T-helper 2 cell treated with Interferon-gamma antibody and Interleukin-4, amounts not matched to agents 5 μg/mL and 100 μg/mL, for 36 hours (primary cell): ENCODE results near the gene OR10V1.

Source experiments
- DNase-seq: peaks from one replicate; pipeline ENCODE4 v3.0.0; 2021; ENCODE audit warnings: low spot score
- H3K27ac Mint-ChIP-seq: one replicate; pipeline ENCODE4 v1.8.0; 2021; ENCODE audit warnings: mild to moderate bottlenecking, mixed read lengths
- H3K27me3 Mint-ChIP-seq: one replicate; pipeline ENCODE4 v1.8.0; 2021; ENCODE audit warnings: low read depth, mixed read lengths
- H3K36me3 Mint-ChIP-seq: one replicate; pipeline ENCODE4 v1.8.0; 2021; ENCODE audit warnings: low read depth, mixed read lengths
- H3K4me1 Mint-ChIP-seq: one replicate; pipeline ENCODE4 v1.8.0; 2021; ENCODE audit warnings: low read depth, mixed read lengths
- H3K4me3 Mint-ChIP-seq: one replicate; pipeline ENCODE4 v1.8.0; 2022; ENCODE audit warnings: mild to moderate bottlenecking, moderate library complexity, mixed read lengths
- H3K9me3 Mint-ChIP-seq: one replicate; pipeline ENCODE4 v1.8.0; 2021; ENCODE audit warnings: mixed read lengths

OR10V1 gene, protein sequence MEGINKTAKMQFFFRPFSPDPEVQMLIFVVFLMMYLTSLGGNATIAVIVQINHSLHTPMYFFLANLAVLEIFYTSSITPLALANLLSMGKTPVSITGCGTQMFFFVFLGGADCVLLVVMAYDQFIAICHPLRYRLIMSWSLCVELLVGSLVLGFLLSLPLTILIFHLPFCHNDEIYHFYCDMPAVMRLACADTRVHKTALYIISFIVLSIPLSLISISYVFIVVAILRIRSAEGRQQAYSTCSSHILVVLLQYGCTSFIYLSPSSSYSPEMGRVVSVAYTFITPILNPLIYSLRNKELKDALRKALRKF

DNA sequence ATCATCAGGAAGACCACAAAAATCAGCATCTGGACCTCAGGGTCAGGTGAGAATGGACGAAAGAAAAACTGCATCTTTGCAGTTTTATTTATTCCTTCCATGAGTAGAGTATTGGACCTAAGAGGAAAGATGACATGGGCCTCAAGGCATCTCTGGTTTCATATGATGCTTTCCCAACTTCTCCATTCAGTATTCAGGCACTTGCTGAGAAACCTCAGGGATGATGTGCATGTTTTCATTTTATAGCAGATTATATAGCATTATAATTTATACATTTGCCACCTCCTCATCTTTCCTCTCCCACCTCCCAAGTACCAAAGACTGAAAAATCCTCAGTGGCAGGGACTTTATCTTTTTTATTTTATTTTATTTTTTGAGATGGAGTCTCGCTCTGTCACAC is at the start of gene OR10V1:
Gene OR10V1 (minus strand): TSS at position 101 of the 400 bp plus-strand sequence. CDS start 0 bp downstream, at position 101.
- no peak within 1 kb of the TSS for H3K4me3 Mint-ChIP-seq
- H3K27me3 Mint-ChIP-seq, result peaks cover 14% of the 10 kb centered on the region
- no peak within 1 kb of the TSS for H3K27ac Mint-ChIP-seq
- H3K36me3 Mint-ChIP-seq, result no peaks in the 10 kb centered on the region
- no peaks in the 10 kb centered on the region for H3K9me3 Mint-ChIP-seq
- H3K4me1 Mint-ChIP-seq, result no peaks in the 10 kb centered on the region
- DNase-seq, result no peak

DNA sequence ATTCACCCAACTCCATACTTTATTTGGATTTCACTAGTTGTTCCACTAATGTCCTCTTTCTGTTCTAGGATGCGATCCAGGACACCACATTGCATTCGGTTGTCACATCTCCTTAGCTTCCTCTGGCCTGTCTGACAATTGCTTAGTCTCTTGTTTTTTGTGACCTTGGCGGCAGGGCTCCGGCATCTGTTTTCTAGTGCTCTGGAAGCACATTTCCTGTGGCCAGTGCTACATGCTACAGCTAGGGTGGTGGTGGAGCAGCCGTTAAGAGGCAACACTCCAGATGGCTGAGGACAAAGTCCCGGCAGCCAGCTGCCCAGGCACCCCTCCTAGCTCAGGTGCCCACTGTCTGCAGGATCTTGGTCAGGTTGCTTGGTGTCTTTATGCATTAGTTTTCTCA is 48.3 kb upstream of the OR10V1 start:
- peaks cover 29% of the 10 kb centered on the region for H3K27me3 Mint-ChIP-seq
- peaks cover 19% of the 10 kb centered on the region for H3K36me3 Mint-ChIP-seq
- no peak overlapping the region for H3K27ac Mint-ChIP-seq
- H3K4me3 Mint-ChIP-seq, result no peak overlapping the region
- peaks cover 20% of the 10 kb centered on the region for H3K4me1 Mint-ChIP-seq
- no peaks in the 10 kb centered on the region for H3K9me3 Mint-ChIP-seq
- no peak for DNase-seq

DNA sequence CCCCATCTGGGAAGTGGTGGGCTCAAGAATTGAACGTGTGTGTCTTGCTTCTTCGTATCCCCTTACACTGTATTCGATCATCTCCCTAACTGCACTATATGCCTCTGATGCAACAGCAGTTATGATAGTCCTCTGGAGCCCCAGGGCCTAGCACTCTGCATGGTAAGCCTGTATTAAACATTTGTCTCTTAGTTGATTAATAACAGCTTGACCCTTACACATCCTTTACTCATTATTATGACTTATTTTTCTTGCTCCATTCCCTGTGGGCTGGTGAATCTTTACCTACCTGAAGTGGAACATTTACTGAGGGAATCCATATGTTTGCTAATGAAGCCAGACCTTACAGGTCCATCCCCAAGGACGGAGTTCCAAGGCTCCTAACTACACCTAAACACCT is 47.1 kb upstream of the OR10V1 start:
- H3K27me3 Mint-ChIP-seq, result peaks cover 38% of the 10 kb centered on the region
- H3K36me3 Mint-ChIP-seq, result peaks cover 24% of the 10 kb centered on the region
- no peak for DNase-seq
- peaks cover 21% of the 10 kb centered on the region for H3K4me1 Mint-ChIP-seq
- H3K27ac Mint-ChIP-seq, result no peak overlapping the region
- no peaks in the 10 kb centered on the region for H3K9me3 Mint-ChIP-seq
- H3K4me3 Mint-ChIP-seq, result no peak overlapping the region

DNA sequence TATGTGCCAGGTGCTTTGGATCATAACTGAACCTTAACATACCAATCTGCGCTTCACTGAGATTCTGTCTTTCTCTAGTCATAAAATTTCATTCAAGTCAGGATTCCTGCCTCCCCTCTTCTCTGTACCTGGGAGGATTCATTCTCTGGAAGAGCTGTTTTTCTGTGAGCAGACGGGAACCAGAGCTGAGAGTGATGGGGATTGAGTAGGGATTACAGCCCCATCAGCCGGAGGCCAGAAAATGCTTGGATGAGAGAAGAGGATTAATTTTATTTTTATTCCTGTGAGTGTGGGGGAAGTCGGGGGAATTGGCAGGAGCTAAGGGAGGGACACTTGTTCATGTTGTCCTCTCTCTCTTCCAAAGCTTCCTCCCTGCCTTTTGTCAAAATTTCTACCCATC is 46.3 kb upstream of the OR10V1 start:
- peaks cover 23% of the 10 kb centered on the region for H3K36me3 Mint-ChIP-seq
- no peaks in the 10 kb centered on the region for H3K9me3 Mint-ChIP-seq
- H3K4me3 Mint-ChIP-seq, result no peak overlapping the region
- H3K27ac Mint-ChIP-seq, result no peak overlapping the region
- H3K27me3 Mint-ChIP-seq, result peaks cover 34% of the 10 kb centered on the region
- peaks cover 15% of the 10 kb centered on the region for H3K4me1 Mint-ChIP-seq
- no peak for DNase-seq

DNA sequence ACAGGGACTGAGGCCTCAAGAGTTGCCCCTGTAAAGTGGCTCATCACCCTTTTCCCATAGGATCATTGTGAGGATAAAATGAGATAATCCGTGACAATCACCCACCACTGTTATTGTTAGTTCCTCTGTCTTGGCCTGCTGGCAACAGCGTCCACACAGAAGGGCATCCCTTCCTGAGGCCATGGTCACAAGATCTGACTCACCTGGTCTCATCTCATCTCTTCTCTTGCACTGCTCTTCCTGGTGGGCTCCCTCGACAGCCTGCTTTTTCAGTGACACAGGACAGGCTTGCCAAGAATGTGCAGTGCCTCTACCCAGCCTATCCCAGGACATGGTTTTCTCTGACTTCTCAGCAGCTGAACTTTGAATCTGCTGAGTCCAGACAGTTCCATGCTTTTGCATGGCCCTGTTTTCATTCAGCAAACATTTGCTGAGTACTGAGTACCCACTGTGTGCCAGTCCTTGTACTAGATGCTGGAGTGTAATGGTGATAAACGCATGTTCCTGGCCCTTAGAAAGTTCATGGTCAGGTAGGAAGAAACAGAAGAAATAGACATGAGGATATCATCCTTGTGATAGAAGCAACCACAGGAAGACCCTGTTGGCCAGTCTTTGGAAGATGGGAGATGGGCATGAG is 44.9 kb upstream of the OR10V1 start:
- Mint-ChIP-seq H3K4me1 (peaks cover 23% of the 10 kb centered on the region), H3K9me3 (no peaks in the 10 kb centered on the region), H3K36me3 (peaks cover 23% of the 10 kb centered on the region), H3K27ac (no peak overlapping the region), H3K27me3 (peaks cover 34% of the 10 kb centered on the region), H3K4me3 (peak overlapping the region; percentile 19)
- no peak for DNase-seq

DNA sequence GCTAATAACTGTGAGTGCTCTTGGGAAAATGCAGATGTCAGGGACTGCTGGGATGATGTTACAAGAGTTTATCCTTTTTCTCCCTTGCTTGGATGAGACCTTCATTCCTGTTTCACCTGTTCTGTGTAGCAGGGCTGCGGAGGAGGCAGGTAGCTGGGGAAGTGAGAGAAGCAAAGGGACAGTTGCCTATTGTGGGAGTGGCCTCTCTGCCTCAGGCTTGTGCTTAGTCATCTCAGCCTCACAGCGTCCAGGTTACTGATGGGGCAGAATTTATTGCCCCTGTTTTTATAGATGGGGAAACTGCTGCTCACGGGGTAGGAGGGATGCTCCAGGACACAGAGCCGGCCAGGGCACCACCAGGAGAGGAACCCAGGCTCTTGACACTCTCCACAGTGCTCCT is 43.2 kb upstream of the OR10V1 start:
- Mint-ChIP-seq H3K4me3 (peak overlapping the region; percentile 86), H3K4me1 (peaks cover 23% of the 10 kb centered on the region), H3K27ac (no peak overlapping the region), H3K9me3 (no peaks in the 10 kb centered on the region), H3K36me3 (peaks cover 15% of the 10 kb centered on the region), H3K27me3 (peaks cover 28% of the 10 kb centered on the region)
- DNase-seq, result no peak

DNA sequence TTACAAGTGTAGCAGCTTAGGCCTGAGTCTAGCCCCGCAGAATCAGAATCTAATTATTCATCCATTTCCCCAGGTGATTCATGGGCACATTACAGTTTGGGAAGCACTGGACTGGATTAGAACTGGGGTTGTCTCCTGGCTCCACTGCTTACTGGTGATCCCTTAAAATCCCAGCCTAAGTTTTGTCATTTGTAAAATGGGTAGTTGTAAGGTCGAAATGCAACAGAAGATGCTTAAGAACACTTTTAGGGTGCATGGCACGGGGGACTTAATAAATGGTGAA is 42.9 kb upstream of the OR10V1 start:
- peaks cover 23% of the 10 kb centered on the region for H3K4me1 Mint-ChIP-seq
- no peaks in the 10 kb centered on the region for H3K9me3 Mint-ChIP-seq
- peak overlapping the region; percentile 86 for H3K4me3 Mint-ChIP-seq
- no peak for DNase-seq
- no peak overlapping the region for H3K27ac Mint-ChIP-seq
- H3K27me3 Mint-ChIP-seq, result peaks cover 28% of the 10 kb centered on the region
- H3K36me3 Mint-ChIP-seq, result peaks cover 15% of the 10 kb centered on the region

DNA sequence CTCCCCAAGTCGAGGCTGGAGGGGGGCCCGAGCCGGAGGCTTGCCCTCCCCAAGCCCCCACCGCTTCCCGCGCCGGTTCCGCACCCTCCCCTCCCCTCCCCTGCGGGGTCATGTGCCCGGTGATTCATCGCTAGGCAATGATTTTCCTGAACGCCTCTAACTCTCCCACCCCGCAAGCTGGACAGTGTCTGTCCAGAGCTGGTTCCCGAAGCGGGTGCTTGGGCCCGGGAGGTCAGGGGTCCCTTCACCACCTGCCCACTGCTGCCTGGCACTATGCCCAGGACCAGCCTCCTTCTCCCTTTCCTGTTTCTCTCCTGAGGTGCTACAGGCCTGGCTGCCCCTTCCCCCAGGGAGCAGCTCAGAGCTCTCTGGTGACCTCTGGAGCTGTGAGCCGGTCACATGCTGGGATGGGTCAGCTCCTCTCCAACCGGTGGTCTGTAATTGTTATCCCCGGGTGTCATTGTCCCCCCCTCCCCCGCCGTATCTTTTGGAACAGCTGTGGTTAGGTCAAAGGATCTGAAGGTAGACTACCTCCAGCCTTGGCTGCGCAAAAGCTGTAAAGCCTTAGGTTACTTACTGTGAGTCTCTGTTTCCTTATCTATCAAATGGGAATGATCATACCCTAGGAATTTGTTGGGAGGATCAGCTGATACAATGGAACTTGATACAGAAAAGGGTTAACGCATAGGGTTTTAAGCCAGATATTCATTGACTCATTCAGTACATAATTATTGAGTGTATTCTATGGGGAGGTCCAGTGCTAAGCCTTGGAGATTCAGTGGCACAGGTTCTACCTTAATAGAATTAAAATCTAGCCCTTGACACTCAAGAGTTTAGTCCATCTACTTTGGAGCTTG is 42.3 kb upstream of the OR10V1 start:
- DNase-seq, result peak; percentile 18
- H3K9me3 Mint-ChIP-seq, result no peaks in the 10 kb centered on the region
- H3K36me3 Mint-ChIP-seq, result peaks cover 15% of the 10 kb centered on the region
- peaks cover 28% of the 10 kb centered on the region for H3K27me3 Mint-ChIP-seq
- H3K27ac Mint-ChIP-seq, result no peak overlapping the region
- peaks cover 23% of the 10 kb centered on the region for H3K4me1 Mint-ChIP-seq
- peak overlapping the region; percentile 86 for H3K4me3 Mint-ChIP-seq

DNA sequence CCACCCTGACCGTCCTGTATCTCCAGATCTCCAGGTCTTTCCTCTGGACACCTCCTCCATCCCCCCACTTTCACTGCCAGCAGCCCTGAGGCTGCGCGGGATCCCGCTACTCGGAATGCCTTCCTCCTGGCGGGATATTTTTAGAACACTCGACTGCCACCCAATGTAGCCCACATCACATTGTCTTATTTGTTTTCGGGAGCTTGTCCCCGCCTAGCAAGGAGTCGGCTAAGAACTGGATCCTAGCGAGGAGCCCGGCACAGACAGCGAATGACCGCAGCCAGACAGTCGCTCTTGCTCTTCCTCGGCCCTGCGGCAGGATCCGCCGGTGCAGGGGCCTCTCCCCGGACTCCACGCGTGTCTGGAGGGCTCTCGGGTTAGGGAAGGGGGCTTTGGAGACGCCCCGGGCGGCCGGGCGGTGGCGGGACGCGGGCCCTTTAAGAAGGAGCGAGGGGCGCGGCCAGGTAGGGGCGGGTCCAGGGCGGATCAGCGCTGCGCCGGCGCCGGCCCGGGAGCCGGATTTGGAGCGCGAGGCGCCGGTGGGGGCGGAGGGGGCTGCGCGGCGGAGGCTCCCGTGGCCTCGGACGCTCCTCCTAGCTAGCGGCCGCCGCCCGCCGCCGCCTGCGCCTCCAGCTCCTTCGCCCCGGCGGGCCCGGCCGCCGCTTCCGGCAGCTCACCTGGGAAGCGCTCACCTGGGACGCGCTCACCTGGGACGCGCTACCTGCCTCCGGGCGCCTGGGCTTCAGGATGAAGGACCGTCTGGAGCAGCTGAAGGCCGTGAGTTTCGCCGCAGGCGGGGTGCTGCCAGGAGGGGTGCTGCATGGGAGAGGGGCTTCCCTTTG is 41.4 kb upstream of the OR10V1 start, which contains the start of gene STX3:
Gene STX3 (plus strand): TSS at position 518 of the 842 bp plus-strand sequence. CDS start 230 bp downstream, at position 748.
- H3K9me3 Mint-ChIP-seq, result no peaks in the 10 kb centered on the region
- peaks cover 23% of the 10 kb centered on the region for H3K4me1 Mint-ChIP-seq
- H3K4me3 Mint-ChIP-seq, result peak within 1 kb of the TSS; percentile 95
- peak within 1 kb of the TSS; percentile 72 for H3K27ac Mint-ChIP-seq
- peak; percentile 70 for DNase-seq
- peaks cover 25% of the 10 kb centered on the region for H3K27me3 Mint-ChIP-seq
- peaks cover 13% of the 10 kb centered on the region for H3K36me3 Mint-ChIP-seq

DNA sequence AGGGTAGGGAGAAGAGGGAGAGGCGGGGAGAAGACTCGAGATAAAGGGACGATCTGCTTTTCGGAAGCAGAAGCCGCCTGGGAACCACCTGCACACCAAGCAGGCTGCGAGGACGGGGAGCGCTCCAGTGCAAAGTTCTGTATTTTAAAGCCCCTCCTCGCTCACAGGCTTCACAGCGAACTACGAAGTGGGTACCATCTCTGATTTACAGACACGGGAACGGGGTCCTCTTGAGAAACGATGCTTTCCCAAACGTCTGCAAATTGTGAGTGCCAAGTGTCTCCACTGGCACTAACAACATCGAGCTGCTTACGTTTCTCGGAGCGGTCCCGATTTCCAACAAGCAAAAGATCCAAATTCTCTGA is 40.8 kb upstream of the OR10V1 start:
- Mint-ChIP-seq H3K36me3 (peaks cover 13% of the 10 kb centered on the region), H3K27me3 (peaks cover 25% of the 10 kb centered on the region), H3K4me3 (peak overlapping the region; percentile 95), H3K9me3 (no peaks in the 10 kb centered on the region), H3K4me1 (peaks cover 21% of the 10 kb centered on the region), H3K27ac (peak overlapping the region; percentile 72)
- peak; percentile 14 for DNase-seq

DNA sequence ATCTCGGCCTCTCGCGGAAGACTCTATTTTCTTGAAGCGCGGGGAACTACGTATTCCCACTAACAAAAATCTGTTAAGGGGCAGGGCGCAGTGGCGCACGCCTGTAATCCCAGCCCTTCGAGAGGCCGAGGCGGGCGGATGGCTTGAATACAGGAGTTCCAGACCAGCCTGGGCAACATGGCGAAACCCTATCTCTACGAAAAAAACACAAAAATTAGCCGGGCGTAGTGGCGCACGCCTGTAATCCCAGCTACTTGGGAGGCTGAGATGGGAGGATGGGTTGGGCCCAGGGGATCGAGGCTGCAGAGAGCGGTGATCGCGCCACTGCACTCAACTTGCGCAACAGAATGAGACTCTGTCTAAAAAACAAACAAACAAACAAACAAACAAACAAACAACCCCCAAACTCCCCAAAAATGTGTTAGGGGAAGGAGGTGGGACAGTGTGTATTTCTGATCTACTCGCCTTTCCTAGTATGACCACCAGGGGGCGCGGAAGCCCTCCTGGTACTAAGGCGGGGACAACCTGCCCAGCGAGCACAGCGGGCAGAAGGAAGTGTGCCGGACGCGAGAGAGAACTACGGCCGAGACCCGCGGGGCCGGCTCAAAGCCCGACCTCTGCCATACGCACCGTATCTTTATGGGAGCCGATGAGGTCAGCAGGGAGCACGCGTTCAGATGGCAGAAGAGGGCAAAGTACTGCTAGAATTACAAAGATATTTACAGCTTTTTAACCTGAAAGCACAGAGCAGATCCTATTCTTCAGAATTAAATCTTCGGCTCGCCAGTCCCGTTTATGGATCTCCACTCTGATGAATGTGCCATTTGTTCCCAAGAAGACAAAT is 40.2 kb upstream of the OR10V1 start:
- peaks cover 13% of the 10 kb centered on the region for H3K36me3 Mint-ChIP-seq
- peaks cover 21% of the 10 kb centered on the region for H3K4me1 Mint-ChIP-seq
- peak overlapping the region; percentile 70 for H3K27ac Mint-ChIP-seq
- peak overlapping the region; percentile 95 for H3K4me3 Mint-ChIP-seq
- H3K9me3 Mint-ChIP-seq, result no peaks in the 10 kb centered on the region
- DNase-seq, result peak; percentile 76
- H3K27me3 Mint-ChIP-seq, result peaks cover 26% of the 10 kb centered on the region

DNA sequence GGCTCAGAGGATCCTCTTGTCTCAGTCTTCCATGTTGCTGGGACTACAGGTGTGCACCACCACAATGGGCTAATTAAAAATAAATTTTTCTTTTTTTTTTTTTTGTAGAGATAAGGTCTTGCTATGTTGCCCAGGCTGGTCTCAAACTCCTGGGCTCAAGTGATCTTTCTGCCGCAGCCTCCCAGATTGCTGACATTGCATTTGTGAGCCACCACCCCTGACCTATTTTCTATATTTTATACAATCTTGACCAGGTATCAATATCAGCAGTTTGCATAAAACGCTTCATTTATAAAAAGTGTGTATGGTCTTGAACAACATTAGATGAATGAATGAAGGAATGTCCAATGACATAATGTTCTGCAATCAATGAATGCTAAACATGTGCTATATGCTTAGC is 32.5 kb upstream of the OR10V1 start:
- H3K27ac Mint-ChIP-seq, result no peak overlapping the region
- no peak overlapping the region for H3K4me3 Mint-ChIP-seq
- DNase-seq, result no peak
- no peaks in the 10 kb centered on the region for H3K4me1 Mint-ChIP-seq
- H3K9me3 Mint-ChIP-seq, result no peaks in the 10 kb centered on the region
- H3K36me3 Mint-ChIP-seq, result no peaks in the 10 kb centered on the region
- peaks cover 22% of the 10 kb centered on the region for H3K27me3 Mint-ChIP-seq
